ENCODE results near the gene SV2C. TPM values are rescaled to one million over a fixed set of nuclear protein-coding genes. Genes with fewer than 3 reads are reported as not detected.

The SV2C gene
- total RNA-seq, 2 donors from 2014 or later: 0.04 to 0.15 TPM

DNA sequence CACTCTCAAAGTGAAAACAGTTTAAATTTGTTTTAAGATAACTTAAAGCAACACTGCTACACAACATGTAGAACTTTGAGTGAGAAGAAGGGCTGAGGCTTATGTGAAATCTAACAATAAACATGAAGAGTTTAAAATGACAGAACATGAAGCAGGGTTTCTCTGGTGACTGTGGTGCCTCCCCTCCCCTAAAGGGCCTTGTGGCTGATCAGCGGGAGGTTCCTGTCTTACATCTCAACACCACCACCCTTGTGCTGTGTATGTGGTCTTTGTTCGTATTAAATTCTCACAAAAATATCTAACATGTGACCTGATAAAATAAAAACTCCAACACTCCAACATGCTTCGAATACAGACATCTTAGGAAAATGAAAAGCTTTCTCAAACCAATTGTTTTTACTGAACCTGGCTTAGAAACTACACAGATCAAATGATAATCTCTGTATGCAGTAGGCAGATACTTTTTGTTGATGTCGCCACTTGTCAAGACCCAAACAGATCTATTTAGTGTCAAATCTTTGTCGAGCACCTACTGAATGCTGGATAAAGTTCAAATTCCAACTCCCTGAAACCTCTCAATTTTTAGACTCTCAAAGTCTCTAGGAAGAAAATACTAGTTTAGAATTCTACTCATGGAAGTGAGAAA lies 310.0 kb downstream of the SV2C start:
- Histone ChIP-seq H3K9me3 (no peaks in the 10 kb centered on the region), H3K36me3 (no peaks in the 10 kb centered on the region), H3K27me3 (no peaks in the 10 kb centered on the region), H3K4me3 (no peak overlapping the region), H3K4me1 (no peaks in the 10 kb centered on the region), H3K27ac (no peak overlapping the region)
- TF ChIP-seq, protein P1, sequence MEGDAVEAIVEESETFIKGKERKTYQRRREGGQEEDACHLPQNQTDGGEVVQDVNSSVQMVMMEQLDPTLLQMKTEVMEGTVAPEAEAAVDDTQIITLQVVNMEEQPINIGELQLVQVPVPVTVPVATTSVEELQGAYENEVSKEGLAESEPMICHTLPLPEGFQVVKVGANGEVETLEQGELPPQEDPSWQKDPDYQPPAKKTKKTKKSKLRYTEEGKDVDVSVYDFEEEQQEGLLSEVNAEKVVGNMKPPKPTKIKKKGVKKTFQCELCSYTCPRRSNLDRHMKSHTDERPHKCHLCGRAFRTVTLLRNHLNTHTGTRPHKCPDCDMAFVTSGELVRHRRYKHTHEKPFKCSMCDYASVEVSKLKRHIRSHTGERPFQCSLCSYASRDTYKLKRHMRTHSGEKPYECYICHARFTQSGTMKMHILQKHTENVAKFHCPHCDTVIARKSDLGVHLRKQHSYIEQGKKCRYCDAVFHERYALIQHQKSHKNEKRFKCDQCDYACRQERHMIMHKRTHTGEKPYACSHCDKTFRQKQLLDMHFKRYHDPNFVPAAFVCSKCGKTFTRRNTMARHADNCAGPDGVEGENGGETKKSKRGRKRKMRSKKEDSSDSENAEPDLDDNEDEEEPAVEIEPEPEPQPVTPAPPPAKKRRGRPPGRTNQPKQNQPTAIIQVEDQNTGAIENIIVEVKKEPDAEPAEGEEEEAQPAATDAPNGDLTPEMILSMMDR (IDR thresholded peaks at IDR 0.05): no peak
- DNase-seq (ENCODE audit: low spot score): no peak

DNA sequence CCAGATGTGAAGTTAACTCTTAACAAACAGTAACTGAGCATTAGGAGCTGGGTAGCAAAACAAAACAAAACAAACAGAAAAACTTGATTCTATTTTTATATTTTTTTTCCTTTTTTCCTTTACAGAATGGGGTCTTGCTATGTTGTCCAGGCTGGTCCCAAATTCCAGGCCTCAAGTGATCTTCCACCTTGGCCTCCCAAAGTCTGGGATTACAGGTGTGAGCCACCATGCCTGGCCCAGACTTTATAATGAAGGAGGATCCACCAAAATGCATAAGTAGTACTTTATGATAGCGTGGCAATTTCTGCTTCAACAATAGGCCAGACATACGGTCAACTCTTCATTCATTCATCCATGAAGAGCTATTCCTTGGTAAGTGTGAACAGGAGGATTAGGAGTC lies 314.0 kb downstream of the SV2C start:
- Histone ChIP-seq H3K36me3 (no peaks in the 10 kb centered on the region), H3K9me3 (no peaks in the 10 kb centered on the region), H3K27ac (no peak overlapping the region), H3K27me3 (no peaks in the 10 kb centered on the region), H3K4me3 (no peak overlapping the region), H3K4me1 (peaks cover 0 to 6% of the 10 kb centered on the region in 2 donors)
- TF ChIP-seq, protein P1 (IDR thresholded peaks at IDR 0.05): no peak
- DNase-seq (ENCODE audit: low spot score): no peak

GRCh38 chr5:76399268-76399667 lies 316.1 kb downstream of the SV2C start:
- Histone ChIP-seq H3K27ac (no peak overlapping the region), H3K27me3 (no peaks in the 10 kb centered on the region), H3K4me1 (peaks cover 0 to 21% of the 10 kb centered on the region in 2 donors), H3K36me3 (no peaks in the 10 kb centered on the region), H3K4me3 (no peak overlapping the region), H3K9me3 (no peaks in the 10 kb centered on the region)
- TF ChIP-seq, protein P1 (IDR thresholded peaks at IDR 0.05): no peak
- DNase-seq (ENCODE audit: low spot score): no peak

- Histone ChIP-seq H3K27me3 (no peaks in the 10 kb centered on the region), H3K4me1 (peaks cover 0 to 24% of the 10 kb centered on the region in 2 donors), H3K4me3 (no peak overlapping the region), H3K27ac (no peak overlapping the region), H3K9me3 (no peaks in the 10 kb centered on the region), H3K36me3 (no peaks in the 10 kb centered on the region)
- no peak for DNase-seq (ENCODE audit: low spot score)
- TF ChIP-seq, protein P1 (IDR thresholded peaks at IDR 0.05): no peak
Measured at GRCh38 chr5:76400466-76400865, 317.3 kb downstream of the SV2C start.

DNA sequence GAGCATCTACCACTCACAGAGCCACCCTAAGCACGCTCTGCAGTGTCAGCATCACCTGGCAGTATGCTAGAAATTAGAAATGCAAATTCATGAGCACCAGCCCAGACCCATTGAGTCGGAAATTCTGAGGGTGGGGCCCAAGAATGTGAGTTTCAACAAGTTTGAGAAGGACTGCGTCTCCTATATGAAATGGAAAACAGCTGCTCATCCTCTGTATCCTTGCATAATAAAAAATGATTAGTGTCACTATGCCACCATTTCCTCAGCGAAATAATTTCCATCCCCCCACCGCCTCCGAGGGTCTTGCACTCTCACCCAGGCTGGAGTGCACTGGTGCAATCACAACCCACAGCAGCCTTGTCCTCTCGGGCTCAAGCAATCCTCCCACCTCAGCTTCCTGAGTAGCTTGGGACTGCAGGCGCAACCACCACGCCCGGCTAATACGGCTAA lies 318.6 kb downstream of the SV2C start:
- DNase-seq (ENCODE audit: low spot score): no peak
- Histone ChIP-seq H3K4me1 (peaks cover 0 to 24% of the 10 kb centered on the region in 2 donors), H3K27ac (peak overlapping the region; percentile 49 to 61), H3K4me3 (peak overlapping the region; percentile 37 to 67), H3K36me3 (no peaks in the 10 kb centered on the region), H3K9me3 (no peaks in the 10 kb centered on the region), H3K27me3 (no peaks in the 10 kb centered on the region)
- TF ChIP-seq, protein P1 (IDR thresholded peaks at IDR 0.05): no peak
